Measurements from ENCODE around the gene SKP1.

DNA sequence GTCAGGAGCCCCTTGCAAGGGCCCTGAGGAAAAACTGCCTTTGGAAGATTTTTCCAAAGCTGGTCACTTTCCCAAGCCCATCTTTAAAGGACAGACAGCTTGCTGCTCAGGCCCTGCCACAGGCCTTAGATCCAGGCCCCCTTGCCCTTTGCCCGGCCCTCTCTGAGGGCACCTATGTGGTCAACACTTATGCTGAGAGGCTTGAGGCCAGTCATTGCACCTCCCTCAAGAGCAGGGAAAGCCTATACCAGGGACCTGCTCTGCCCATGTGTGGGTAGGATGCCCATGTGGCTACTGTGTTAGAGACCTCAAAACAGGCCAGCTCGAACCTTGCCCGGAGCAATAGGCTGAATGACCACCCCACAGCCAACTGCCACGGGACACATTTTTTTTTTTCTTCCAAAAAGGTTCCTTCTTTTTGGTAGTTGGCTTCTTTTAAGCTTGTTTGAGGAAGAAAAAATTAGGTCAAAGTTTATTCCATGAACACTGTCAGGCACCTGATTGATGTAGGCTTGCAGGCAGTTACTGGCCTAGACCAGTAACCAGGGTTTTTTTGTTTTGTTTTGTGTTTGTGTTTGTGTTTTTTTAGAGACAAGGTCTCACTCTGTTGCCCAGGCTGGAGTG is 58.4 kb downstream of the SKP1 start:
- TF ChIP-seq, protein P1, sequence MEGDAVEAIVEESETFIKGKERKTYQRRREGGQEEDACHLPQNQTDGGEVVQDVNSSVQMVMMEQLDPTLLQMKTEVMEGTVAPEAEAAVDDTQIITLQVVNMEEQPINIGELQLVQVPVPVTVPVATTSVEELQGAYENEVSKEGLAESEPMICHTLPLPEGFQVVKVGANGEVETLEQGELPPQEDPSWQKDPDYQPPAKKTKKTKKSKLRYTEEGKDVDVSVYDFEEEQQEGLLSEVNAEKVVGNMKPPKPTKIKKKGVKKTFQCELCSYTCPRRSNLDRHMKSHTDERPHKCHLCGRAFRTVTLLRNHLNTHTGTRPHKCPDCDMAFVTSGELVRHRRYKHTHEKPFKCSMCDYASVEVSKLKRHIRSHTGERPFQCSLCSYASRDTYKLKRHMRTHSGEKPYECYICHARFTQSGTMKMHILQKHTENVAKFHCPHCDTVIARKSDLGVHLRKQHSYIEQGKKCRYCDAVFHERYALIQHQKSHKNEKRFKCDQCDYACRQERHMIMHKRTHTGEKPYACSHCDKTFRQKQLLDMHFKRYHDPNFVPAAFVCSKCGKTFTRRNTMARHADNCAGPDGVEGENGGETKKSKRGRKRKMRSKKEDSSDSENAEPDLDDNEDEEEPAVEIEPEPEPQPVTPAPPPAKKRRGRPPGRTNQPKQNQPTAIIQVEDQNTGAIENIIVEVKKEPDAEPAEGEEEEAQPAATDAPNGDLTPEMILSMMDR (IDR thresholded peaks at IDR 0.05): no peak
- TF ChIP-seq POLR2A (IDR thresholded peaks at IDR 0.05): no peak
